Measurements from ENCODE around the gene NAA11.
"Not testable (repeated sequence)": the region's sequence is repeated elsewhere in the genome, so short reads cannot be mapped to it uniquely, and the experiment has no call there.

Gene NAA11

DNA sequence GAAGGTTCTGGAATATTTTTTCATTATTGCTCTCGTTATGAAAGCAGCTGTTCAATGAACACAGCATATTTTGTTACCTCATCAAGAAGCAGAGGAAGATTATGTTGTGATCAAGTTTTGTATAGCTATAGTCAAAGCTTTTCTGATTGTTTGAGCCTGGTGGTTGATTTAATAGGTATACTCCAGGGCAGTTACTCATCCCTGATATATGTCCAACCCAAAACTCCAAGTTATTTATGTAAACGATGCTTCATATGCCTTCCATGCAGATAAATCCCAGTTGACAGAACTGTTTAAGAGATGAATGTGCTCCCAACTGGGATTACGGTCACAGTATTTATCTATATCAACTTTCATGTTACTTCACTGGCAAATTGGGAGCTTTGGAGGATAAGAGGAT is 19.1 kb downstream of the NAA11 start:
- DNase-seq = no peak

DNA sequence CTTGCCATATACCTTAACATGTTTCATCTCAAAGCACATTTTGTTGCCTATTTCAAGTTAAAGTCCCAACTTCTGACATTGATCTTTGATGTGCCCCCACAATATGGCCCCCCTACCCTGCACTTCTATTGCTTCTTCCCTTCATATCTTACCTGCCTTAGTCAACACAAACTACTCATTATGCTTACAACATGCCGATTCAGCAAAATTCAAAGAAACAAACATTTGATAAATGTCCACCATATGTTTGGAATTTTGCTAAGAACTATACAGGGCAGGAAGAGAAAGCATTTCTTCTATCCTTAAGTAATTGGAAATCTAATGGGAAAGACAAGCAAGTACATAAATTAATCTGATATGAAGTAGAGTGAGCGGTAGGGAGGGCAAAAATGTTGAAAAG is 25.6 kb downstream of the NAA11 start:
- DNase-seq = no peak

DNA sequence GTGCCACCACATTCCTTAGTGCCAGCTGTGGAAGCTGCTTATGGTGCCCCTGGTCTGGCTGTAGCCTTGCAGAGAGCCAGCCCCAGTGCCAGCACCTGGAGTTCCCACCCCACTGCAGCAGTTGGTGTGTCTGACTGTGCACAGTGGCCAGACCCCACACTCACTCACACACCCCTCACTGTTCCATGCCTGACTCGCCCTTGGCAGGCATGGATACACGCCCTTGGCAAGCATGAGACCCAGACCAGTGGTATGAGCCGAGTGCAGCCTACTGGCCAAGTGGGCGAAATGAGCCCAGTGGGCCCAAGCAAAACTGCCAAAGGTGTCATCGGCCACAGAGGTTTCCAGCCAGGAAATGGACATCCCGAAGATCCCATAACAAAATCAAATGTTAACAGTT is 27.4 kb downstream of the NAA11 start:
- DNase-seq = no peak

DNA sequence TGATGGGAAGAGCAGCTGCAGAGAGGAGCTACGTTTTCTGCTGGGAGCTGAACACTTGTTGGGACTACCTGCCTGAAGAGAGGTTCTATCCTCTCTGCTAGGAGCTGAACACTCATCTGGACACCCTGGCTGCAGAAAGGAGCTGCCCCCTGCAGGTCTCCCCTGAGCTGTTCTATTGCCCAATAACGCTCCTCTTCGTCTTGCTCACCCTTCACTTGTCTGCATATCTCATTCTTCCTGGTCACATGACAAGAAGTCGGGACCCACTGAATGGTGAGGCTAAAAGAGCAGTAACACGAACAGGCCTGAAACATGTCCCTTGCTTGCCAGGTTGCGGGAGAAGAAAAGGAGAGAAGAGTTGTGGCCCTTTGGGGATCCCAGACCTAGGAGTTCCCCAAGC is 27.8 kb downstream of the NAA11 start:
- no peak for DNase-seq

DNA sequence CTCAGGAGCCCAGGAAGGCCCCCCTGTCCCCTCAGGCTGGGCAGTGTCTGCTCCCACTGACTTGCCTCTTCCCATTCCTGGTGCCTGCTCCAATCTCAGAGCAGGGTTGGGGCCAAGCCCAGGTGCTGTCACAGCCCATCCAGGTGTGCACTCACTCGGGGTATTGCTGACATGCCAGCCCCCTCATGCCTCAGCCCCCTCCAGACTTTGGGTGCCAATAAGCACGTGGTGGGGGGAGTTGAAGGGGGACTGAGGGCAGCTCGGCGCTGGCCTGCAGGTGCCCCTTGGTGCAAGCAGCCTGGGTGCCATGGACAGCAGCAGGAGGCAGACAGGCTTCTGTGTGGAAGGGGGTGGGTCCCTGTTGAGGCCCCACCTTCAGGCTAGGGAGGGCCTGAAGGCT is 28.4 kb downstream of the NAA11 start:
- DNase-seq = no peak

DNA sequence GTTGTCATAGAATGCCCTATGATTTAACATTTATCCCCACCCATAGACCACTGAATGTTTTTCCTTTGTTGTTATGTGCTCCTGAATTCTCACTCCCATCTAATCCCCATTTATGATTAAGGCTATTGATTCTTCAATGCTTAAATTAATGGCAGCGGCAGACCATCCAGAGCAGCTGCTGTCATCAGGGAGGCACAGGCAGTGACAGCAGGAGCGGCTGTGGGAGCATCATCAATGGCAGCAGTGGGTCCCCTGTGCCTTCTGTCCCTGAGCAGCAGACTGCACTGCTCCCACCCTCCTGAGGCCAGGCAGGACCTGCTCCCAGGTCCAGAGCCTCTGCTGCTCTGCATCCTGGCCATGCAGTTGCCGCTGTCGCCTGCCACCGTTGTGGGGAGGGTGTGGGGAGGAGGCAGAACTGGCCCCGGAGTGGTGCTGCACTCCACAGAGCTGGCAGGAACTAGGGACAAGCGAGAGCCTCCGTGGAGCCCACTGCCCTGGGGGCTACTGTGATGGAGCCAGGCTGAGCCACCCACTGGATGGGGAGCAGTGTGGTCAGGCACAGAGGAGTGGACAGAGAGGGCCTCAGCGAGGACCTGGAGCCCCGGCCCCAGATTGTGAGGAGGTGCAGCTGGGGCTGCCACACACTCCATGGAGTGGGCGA is 29.0 kb downstream of the NAA11 start:
- DNase-seq = no peak

DNA sequence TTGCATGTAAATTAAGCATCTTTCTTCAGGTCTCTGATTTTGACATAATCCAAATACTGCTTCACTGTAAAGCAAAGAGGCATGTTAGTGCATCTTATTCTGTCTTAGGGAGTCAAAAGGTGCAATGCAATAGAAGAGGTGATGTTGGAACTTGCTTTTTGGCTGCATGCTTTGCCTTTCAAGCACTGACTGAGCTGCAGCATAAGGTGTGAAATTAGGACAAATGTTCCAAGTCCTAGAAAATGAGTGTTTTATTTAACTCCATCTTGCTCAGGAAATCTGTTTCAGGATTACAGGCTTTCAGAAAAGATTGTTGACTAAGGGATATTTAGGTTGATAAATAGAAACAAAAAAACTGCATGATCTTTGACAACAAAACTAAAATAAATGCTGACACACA is 30.8 kb downstream of the NAA11 start:
- DNase-seq = no peak

DNA sequence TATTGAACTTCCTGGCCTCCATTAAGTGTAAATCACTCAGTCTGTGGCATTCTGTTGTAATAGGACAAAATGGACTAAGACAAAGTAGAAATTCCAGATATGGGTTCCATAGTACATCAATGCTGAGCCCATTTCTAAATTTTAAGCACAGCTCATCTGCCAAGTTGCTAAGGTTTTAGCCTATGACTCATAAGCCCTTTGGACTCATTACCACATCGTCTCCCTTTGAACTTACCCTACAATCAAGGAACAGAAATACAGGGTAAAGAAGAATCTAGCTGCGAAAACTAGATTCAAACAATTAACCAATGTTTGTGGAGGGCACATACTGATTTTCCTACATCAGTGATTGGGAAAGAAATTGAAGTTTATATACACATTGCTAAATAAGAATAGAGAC is 31.8 kb downstream of the NAA11 start:
- DNase-seq = no peak

DNA sequence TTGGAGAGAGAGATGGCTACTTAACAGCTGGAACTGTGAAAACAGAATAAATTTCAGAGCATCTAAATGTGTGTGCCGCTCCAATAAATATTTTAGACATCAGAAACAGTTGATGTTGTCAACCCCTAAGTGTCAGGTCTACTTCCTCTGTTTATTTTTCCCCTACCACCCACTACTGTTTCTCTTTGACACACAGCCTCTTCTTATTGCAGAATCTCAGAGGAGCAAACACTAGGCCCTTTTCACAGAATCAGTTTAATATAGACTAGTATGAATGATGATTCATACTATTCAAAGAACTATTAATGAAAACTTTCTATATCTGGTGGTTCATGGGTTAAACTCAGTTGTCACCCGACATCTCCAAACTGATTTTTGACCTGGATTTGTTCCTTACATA is 33.9 kb downstream of the NAA11 start:
- no peak for DNase-seq

DNA sequence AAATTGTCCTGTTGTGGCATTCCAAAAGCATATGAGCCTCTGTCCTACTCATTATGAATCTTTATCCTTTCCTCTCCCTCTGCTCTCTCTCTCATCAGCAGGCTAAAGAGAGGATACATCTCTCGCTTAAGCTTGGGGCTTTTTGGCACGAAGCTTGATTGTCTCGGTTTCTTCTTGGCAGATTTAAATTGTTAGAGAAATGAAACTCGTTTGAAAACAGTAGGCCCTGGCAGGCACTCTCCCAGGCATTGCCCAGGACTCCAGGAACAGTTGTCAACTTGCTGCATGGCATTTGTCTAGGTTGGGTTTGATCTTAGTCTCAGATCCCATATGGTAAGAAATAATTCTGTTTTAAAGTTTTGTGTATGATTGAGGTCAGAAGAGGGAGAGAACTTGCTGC is 35.5 kb downstream of the NAA11 start:
- no peak for DNase-seq

DNA sequence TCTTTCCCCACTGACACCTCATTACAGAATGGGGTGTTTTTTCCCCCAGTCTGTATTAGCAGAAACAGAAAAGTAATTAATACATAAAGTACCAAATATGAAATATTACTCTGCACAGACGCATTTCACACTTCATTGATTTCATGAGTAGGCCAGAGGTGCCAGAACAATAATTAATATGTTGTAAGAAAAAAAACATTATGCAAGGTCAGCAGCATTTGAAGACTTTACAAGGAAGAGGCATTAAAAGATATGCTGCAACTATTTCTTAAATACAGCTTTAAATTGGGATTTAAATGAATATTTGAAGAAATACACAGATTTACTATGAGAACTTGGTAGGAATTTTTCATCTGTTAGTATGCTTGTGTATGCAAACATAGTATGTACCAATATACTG is 37.7 kb downstream of the NAA11 start:
- no peak for DNase-seq

DNA sequence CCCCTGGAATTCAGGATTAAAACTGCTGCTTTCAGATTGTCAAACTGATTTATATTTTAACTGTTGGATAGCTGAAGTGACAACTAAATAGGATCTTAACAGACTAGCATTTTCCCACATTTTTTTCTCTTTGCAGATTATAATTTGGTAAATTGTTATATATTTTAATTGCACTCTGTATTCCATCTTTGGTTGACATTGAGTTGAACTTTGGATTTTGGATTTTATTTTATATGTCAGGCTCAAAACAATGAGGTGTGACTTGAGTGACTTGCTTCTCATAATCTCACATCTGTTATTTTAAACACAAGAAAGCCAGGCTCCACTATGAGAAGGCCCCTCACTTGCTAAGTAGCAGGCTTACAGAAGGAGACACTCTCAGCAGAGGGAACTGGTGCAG is 38.1 kb downstream of the NAA11 start:
- no peak for DNase-seq

DNA sequence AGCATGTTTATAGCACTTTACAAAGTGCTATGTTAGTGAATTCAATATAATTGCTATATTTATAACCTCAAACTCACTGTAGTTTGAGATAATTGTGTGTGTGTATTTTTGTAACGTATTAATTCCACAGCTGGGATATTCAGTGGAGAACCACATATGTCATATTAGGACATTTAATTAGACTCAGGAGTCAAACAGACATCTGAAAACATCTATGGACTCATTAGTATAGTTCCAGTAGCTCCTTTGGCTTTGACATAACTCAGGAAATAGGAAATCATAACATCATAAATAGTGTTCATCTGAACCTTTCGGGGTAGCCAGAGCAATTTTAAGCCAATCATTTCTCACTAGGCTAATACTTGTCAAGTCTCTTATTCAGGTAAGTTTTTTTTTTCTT is 38.8 kb downstream of the NAA11 start:
- DNase-seq = no peak

DNA sequence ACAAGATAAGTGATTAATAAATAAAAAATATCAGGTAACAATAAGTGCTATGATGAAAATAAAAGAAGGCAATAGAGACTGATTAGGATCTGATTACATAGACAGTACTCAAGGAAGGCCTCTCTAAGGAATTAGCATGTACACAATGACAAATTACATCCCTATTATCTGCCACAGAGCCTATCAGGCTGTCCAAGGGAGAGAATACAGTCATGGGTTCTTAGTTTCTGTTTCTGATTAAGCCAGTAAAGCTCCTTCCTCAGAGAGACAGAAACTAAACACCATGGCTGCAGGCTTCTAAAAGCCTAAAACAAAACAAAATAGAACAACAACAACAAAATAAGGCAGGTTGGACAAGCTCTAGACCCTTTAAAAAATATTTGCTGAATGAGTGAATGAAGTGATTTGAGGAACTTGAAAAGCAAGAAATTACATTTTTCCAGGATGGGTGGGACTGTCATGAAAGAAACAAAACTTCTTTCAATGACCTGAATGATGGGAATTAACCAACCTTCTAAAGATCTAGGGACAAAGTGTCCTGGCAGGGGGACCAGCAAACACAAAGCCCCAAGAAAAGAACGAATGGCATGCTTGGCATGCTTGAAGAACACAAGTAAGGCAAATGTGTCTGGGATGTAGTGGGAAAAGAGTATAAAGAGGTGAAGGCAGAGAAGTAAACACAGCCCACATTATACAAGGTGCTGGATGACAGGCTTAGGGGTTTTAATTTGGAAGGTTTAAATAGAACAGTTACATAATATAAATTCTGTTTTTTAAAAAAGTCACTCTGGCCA is 44.1 kb downstream of the NAA11 start:
- no peak for DNase-seq

DNA sequence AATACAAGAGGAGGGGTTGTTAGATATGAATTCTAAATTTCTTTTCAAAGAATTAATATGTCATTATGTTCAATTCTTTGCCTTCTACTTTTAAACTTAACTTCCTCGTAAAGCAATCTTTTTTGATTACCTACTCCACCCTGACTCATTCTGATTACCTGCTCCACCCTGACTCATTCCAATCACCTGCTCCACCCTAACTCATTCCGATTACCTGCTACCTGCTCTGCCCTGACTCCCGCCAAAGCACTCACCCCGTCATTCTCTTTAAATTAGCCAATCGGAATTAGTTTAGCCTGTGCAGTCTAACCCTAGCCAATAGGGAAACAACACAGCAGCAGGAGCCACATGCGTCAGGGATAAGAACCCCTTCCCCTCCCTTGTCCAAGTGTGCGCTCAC is 48.4 kb downstream of the NAA11 start:
- not testable (repeated sequence) for DNase-seq

DNA sequence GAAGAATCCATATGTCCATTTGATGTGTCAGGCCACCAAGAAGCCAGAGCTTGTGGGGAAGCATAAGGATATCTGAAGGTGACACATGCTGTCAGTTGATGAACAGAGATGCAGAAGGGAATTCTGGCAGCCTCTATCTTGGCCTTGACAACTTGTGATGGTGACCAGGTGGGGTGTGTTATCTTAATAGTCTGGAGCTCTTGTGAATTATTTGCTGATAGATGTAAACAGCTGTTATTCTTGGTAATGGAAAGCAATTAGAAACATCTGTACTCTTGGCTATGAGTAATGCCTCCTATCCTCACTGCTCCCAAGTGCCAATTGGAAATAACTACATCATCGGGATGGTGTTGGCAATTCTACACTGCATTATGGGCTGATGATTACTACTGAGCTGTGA is 51.9 kb downstream of the NAA11 start:
- DNase-seq = no peak

DNA sequence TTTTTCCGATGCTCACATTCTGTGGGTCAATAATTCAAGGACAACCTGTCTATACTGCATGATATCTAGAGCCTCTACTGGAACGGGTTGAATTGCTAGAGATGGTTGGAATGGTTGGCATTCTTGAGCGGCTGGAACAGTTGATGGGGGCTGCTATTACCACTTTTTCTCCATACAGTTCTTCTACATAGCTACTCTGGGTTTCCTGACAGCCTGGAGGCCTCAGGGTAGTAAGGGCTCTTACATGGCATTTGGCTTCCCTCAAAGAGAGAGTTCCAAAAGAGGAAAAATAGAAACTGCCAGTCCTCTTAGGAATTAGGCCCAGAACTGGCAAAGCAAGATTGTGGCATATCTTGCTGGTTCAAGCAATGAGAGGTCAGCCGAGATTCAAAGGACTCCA is 53.1 kb downstream of the NAA11 start:
- no peak for DNase-seq

DNA sequence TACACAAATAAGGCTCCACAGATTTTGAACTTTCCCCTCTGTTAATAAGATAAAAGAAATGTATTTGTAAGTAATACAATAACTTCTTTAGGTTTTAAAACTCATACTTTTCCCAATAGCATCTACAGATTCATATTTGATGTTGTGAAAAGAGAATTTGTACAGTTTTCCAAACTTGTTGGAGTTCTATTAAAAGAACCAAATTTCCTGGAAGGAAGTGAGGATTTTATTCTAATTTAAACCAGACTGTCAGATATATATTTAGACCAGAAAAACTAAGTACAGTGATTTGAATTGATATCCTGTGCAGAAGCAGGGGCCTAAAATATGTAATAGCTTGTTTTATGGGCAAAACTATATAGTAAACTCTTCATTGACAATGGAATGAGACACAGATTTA is 53.7 kb downstream of the NAA11 start:
- no peak for DNase-seq

DNA sequence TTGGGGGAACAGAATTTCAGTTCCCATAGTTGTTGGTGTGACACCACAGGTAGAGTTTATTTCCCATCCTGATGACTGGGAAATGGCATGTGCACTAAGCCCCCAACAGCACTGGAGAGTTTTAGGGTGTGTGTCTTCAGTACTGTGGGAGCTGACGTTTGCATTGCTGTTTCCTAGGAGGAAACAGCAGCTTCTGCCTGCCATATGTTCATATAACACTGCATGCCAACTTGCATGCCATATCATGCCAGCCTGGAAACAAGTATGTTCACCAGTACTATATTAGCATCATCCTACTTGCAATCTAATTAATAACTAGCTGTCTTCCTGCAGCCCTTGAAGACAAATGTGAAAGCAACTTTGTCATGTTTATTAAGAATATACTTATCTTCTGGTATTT is 58.2 kb downstream of the NAA11 start:
- DNase-seq = no peak

Measured in activated CD4-positive, CD25-positive, alpha-beta regulatory T cell (primary cell).